Hindlimb muscle (tissue), 1 donor: ENCODE results near the gene TUBGCP3. TPM values are rescaled to one million over a fixed set of nuclear protein-coding genes. Genes with fewer than 3 reads are reported as not detected.
"Not testable (repeated sequence)": the region's sequence is repeated elsewhere in the genome, so short reads cannot be mapped to it uniquely, and the experiment has no call there.

Source experiments
- DNase-seq: peaks from one replicate; pipeline ENCODE4 v3.0.0-alpha.2; 2013
- polyA plus RNA-seq: library from polyadenylated mRNA; unstranded; fragments of 120-200 nt; gene quantifications from one replicate; pipeline ENCODE4 v1.2.1, GENCODE V29; 2013; ENCODE audit not compliant: insufficient read length

The TUBGCP3 gene
- polyA plus RNA-seq, 1 donor: 19.1 TPM

DNA sequence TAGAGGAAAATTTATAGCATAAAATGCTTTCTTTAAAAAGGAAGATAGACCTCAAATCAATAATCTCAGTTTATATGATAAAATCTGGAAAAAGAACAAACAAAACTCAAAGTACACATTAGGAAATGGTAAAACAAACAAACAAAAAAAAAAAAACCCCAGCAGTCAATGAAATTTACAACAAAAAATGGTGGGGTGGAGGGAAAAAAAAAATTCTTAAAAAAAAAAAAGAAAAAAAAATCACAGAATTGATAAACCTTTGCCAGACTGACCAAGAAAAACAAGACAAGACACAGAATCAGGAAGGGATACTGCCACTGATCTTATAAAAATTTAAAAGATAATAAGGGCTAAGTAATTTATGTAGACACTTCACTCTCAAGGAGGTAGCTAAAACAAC, 11.2 kb downstream of the TUBGCP3 start:
- no peak for DNase-seq

DNA sequence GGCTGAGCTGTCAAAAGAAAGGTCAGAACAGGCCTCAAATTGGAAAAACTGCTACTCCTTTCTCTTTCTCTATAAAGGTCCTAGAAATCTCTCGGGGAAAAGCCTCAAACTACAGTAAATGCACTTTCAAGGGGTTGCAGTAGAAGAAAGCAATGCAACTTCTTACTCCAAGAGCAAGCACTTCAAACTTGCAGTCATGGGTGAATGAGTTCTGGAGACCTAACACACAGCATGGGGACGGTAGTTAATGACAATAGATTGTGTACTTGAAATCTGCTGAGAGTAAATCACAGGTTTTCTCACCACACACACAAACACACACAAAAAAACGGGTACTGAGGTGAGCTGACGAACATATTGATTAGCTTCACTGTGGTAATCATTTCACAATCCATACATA, 11.8 kb downstream of the TUBGCP3 start:
- DNase-seq: no peak

DNA sequence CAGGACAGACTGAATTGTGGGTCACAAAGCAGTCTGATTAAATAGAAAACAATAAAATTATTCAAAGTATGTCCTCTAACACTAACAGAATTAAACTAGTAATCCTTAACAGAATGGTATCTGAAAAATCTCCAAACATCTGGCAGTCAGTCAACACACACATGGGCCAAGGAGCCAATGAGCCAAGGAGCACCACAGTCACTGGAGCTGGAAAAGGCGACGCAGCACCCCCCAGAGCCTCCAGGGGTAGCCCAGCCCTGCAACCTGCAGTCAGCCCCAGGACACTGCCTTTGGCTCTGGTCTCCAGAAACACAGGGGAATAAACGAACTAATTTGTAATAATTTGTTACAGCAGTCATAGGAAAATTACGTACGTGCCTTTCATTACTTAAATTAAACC, 12.3 kb downstream of the TUBGCP3 start:
- DNase-seq: no peak

DNA sequence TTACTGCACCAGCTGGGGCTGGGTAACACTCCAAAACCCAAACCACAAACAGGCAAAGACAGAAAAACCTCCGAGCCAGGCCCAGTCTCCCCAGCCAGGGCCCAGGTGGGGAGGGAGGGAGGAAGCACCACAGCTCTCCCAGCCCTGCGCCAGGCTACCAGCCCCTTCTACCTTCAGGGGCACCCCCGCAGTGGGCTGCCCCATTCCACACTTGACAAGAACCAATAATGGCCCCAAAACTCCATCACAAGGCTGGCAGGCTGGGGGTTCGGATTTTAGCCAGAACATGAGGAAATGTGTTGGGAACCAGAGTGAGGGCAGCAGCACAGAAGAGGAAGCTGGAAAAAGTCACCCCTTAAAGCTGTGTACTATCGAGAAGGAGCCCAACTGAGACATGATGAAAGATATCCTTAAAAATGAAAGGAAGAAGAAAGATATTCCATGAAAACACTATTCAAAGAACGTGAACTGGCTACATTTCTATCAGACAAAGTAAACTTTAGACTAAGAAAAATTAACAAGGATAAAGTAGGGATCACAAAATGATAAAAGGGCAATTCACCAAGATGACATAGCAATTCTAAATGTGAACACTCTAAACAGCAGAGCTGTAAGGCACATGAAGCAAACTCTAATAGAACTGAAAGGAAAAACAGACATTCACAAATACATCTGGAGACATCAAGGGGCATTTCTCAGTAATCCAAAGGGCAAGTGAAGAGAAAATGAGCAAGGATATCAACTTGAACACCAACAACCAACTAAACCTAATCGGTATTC, 12.9 kb downstream of the TUBGCP3 start:
- no peak for DNase-seq

DNA sequence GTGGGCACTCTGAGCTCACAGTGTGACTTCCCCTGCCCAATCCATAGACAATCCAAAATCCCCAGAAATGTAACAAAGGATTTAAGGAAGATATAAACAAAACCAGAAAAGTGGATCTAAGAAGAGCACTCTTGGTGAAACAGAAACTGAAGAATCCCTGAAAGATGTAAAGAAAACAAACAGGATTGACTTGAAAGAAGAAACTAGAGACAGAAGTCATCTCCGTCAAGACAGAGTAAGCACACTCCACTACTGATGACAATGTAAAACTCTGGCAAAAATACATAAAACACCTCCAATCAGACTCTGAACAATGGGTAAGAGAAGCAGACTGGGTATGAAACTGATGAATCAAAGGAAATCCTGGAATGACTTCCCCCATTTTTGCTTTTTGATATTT, 13.5 kb downstream of the TUBGCP3 start:
- DNase-seq: no peak

DNA sequence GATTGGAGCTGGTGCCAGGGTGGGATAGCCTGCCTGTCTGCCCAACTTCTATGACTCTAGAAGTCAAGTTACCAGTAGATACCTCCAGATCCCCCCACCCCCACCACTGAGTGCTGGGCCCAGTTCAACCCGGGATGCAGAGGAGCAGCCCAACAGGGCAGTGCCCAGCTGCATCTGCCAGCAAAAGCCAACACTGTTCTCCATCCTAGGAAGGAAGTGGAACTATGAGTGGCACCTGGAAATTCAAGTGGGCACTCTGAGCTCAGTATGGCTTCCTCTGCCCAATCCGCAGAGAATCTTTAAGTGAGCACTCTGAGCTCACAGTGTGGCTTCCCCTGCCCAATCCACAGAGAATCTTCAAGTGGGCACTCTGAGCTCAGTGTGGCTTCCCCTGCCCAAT, 14.2 kb downstream of the TUBGCP3 start:
- DNase-seq: no peak

DNA sequence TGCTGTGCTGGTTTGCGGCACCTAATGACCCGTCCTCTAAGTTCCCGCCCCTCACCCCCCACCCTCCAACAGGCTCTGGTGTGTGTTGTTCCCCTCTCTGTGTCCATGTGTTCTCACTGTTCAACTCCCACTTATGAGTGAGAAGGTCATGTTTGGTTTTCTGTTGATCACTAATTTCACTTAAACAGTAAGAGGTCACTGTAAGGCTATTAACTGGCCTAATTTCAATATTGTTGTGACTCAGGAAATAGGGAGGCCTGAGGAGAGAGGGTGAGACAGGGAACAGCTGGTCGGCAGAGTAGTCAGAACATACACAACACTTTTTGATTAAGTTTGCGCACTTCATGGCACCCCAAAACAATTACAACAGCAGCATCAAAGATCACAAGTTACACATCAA, 15.6 kb downstream of the TUBGCP3 start:
- DNase-seq: no peak

DNA sequence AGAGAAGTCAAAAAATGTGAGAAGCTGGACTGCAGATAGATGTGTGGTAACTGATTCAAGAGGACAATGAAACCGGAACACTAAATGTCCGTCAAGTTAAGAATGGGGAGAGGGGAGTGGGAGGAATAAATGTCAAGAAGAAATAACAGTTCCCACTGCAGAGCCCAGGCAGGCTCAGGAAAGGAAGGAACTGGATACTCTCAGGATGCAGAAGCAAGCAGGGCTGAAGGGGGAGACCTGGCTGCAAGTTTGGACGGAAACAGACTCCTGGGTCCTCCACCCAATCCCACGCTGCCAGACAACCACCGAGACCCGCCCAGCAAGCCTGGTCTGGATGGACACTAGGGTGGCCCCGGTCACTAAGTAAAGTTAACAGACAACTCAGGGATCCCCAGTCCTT, 18.1 kb downstream of the TUBGCP3 start:
- no peak for DNase-seq

DNA sequence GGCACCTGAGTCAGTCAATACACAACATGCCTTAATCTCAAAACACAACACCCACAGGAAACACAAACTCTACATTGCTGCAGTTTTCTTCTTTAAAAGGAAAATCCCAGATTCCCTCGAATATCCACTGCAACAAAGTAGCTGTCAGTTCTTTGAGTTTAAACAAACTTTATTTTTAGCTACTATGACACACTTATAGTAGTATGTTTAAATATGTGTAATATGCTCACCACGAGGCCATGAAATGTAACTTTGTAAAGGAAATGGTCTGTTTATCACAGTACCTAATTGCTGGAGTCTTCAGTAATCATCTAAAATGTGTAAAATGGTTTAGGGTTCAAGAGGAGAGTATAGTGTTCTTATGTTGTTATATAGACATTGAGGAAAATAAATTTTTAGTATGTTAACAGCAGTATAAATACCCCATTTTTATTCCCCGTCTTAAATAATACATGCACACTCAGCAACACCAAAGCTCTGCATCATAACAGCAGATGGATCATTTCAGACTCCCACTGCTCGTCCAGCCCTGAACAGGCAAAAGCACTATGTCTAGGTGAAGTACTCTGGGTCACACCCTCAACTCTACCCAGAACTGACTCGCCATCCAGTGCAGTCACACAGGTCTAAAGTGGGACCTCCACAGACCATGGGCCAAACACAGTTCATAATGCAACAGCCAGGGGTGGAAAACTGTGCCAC, 20.6 kb downstream of the TUBGCP3 start:
- no peak for DNase-seq

DNA sequence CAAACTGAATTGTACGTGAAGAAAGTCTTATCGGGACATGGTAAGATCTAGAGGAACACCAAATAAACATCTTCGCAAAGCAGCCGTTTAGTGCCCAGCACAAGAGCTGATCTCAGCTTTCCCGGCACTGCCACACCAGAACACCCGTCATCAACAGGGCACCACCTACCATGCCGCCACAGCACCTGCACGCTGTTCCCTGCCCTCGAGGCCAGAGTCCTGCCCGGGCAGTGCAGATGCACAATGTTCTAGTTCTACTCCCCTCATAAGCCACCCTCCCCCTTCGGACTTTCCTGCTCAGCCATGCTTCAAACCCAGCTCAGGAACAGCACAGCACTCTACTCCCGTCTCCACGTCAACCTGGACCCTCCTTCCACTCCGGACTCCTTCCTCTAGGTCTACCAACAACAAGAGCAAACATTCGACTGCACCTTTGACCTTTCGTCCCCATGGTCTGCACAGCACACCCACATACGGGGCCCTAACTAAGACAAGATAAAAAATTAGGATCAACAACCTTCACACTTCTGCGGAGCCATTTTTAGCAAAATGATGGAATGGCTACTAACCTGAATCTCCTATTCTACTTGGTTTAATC, 25.1 kb downstream of the TUBGCP3 start:
- no peak for DNase-seq

DNA sequence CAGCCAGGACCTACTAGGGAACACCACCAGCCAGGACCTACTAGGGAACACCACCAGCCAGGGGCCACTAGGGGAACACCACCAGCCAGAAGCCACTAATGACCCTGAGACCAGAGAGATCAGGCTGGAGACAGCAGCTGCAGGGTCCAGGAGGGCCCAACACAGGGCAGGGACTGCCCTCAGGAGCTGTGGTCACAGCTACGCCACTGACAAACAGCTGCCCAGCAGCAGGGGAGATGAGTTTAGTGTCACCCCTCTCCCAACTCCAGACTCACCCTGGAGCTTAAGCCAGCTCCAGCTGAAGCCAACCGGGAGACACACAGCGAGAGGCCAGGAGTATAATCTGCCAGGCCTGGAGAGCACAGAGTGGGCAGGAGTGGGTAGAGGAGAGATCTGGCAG, 25.7 kb downstream of the TUBGCP3 start:
- DNase-seq: no peak

DNA sequence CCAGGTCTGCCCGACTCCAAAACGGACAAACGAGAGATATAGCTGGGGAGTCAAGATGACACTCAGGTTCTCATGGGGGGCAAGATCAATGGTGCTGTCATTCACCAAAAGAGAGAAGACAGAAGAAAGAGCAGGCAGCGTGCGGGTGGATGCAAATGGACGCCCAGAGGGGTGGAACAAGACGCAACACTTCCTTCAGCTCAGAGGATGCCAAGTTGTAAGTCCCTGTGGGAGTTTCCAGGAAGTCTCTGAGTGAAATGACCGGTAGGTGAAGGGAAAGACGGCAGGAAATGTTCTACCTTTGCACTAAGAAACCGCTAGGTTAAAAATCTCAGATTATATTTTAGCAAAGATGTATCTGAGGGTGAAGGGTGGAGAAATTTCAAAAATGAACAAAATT, 26.5 kb downstream of the TUBGCP3 start:
- no peak for DNase-seq

DNA sequence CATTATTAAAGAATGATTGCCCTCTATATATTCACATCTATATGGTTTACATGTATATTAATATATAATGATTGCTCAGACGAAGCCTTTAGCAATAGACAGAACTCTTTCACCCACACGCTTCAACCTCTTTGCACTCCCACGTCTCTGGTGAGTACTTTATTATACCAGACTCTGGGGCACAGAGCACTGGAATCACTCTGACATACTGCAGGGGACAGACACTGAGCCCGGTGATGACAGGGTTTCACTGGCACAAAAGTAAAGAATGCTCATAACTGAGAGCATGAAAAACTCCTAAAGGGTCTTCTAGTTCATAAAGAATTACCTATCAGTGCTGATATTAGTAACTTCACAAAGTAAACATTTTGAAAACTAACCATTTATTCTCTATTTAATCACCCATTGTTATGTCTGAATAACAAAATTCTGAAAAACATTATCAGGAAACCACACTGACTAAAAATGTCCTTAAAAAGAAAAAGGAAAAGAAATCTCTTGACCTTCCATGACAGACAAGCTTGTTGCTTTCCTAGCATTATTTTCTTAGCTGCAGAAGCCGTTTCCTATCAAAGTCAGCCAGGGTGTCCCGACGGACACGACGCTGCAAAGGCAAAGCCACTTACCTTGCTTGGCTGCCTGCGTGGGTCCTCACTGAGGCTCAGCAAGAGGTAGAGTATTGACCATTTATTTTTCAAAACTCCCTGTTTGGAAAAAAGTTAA, 29.1 kb downstream of the TUBGCP3 start:
- no peak for DNase-seq

DNA sequence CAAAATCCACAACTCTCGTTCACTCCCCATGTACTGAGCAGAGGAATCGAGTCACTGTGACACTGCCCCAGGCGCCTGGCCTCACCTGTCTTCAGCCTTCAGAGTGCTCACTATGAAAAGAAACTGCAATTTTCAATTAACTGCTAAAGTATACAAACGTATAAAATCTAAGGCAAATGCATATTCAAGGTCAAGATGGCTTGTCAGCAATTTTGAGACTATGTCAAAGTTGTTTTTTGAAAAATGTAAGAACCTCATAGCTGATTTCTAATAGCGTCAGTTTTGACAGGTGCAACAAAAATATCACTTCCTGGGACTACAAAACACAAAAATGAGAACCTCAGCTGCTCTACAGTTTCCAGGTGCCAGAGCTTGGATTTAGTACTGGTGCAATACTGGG, 31.4 kb downstream of the TUBGCP3 start:
- DNase-seq: no peak

DNA sequence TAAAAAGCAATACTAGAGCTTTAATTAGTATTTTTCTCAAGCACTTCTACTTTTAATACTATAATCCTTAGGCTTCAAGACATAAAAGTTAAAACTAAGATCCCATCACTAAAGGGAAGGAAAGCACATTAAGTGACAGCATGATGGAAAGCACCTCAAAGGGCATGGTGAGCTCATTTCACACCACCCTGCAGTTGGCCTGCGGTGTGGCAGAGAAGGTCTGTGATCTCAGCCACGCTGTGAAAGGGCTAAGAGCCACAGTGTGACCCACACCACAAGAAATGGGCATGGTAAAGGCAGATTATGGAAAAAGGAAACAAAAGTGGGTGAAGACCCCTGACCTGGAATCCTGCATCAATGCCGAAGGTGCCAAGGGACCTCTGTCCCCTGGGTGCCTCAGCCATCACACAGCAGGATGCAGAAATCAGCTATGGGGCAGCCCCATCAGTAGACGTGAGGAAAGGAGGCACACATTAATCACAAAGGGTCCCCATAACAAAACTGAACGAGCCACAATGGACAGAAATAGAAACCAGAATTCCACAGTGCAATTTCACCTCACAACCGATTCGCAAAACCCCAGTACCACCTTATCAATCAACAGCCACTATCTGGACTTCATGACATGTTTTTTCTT, 33.6 kb downstream of the TUBGCP3 start:
- no peak for DNase-seq

DNA sequence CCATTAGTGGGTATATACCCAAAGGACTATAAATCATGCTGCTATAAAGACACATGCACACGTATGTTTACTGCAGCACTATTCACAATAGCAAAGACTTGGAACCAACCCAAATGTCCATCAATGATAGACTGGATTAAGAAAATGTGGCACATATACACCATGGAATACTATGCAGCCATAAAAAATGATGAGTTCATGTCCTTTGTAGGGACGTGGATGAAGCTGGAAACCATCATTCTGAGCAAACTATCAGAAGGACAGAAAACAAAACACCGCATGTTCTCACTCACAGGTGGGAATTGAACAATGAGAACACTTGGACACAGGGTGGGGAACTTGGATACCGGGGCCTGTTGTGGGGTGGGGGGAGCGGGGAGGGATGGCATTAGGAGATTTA, 39.0 kb downstream of the TUBGCP3 start:
- DNase-seq: not testable (repeated sequence)

DNA sequence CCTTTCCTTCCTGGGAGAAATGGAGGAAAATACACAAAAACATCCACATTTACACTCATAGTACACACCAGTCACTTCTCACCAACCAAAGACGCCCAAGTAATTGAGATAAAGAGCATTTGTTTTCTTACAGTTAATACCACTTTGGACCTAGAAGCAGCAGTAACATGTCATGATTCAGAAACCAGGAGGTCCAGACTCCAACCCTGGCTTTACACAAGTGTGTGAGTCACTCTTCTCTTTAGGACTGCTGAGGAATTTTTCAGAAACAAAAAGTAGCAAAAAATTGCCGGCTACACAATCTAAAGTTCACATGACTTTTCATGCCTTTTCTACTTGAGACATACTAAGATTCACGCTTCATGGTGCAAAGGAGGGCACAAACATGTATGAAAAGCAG, 42.1 kb downstream of the TUBGCP3 start:
- DNase-seq: no peak

DNA sequence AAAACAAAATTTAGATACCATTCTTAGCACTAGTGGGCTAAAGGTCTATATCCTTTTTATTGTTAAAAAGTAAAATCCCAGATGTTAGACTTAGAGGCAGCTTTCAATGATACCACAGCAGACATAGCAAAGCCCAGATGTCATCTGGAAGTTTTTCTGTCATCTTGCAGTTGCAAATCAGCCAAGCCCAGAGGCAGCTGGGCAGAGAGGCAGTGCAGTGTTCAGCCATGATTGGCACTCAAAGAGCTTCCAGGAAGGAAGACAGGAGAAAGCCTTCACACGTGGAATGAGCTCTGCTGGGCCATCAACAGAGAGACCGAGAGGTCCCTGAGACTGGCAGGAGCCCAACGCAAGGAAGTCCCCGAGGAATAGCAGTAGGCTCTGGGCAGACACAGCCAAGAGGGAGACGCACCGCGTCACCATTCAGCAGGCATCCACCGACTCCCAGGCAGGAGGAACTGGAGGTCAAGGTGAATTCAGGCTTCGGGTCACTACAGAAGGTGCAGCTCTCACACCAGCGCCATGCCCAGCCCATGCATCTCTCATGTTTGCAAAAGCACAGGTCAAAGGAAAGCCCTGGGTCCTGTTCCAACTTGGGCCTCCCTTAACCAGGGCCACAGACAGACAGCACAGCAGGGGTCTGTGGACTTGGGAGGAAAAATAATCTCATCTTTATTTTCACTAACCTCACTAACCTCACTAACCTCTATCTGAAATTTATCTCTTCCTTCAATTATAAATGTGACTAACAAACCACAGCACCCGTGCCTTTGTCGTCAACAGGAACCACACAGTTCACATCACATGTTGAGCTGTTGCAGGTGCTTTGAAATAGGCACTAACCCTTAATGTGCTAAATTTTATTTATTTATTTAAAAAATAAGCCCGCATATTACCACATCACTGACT, 54.9 kb downstream of the TUBGCP3 start:
- no peak for DNase-seq

DNA sequence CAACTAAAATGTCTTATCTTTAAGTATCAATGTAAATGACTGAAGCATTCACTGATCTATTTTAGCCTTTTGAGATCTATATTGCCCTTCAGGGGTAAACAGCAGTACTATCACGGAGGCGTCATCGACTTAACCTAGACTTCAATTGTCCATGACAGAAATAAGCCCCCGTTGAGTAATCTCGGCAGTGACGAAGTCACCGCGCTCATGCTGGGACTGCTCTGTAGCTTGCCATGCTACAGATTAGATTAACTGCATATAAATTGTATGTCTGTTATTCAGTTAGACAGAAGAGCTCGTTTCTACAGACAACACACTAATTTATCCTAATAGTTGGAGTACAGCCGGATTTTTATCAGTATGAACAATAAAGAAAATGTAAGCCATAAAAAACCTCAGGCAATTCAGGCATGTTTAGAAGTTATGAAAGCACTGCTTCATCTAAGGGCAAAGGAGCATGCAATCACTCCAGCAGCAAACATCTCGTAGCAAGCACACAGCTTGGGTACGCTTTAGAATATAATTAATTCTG, 56.6 kb downstream of the TUBGCP3 start:
- no peak for DNase-seq

DNA sequence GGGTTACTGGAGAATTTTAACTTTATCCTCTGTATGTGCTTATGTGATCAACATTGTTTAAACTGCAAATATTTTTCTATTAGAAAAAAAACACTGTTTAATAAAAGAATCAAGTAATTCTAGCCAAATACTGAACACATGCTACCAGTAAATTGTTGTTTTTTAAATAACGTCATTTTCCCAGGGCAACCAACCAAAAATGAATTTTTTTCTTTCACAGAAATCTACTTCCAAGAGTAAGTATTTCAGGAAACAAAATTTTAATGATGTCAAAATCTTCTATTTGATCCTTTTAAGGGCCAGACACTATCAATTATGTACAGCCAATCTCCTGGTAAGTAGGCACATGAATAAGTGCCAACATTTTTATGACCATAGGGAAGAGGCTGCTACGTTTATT, 57.1 kb downstream of the TUBGCP3 start:
- no peak for DNase-seq

DNA sequence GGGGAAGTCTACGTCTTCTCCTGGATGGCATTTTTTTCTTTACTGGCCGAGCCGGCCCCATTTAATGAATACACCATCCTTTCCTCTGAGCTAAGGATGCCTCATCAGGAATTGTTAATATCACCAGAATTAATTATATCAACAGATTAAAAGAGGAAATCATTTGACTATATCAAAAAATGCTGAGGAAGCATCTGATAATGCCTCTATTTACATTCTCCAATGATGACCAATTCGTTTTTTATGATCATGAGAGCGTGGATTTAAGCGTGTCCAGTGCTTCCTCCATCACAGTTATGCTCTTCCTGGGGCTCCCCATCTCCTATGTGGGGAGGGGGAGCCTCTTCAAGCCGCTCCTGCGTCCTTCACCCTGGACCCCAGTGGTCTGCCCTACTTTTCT, 58.7 kb downstream of the TUBGCP3 start:
- DNase-seq: no peak
